BJ (cell line): ENCODE results near the gene CD40. TPM values are rescaled to one million over a fixed set of nuclear protein-coding genes. Genes with fewer than 3 reads are reported as not detected.

Experiments
- CTCF ChIA-PET: fragments of 350-600 bp; formaldehyde crosslinking; extraction: SDS; loops from one replicate; lab custom pipeline; 2021; ENCODE audit warnings: antibody characterized with exemption, inconsistent platforms; lab: Yijun Ruan, JAX
- POLR2A ChIA-PET: fragments of 300-600 bp; sonication (Branson Sonifier 250); formaldehyde crosslinking; extraction: SDS; loops from one replicate; lab custom pipeline; 2021; ENCODE audit warnings: antibody characterized with exemption; lab: Charles Lee
- DNase-seq: peaks from one replicate; pipeline ENCODE4 v3.0.0-alpha.2; 2011; ENCODE audit warnings: low read depth
- H3K27me3 ChIP-seq: 2 replicates; pipeline ENCODE4 v1.6.0; 2011; ENCODE audit warnings: low read length; ENCODE audit not compliant: control insufficient read depth, insufficient read depth
- H3K36me3 ChIP-seq: 2 replicates; pipeline ENCODE4 v1.5.1; 2011; ENCODE audit warnings: low read length; ENCODE audit not compliant: control insufficient read depth, insufficient read depth
- H3K4me3 ChIP-seq: 2 replicates; pipeline ENCODE4 v1.5.1; 2011; ENCODE audit warnings: low read depth, mild to moderate bottlenecking, control low read depth, low read length
- polyA plus RNA-seq: library from polyadenylated mRNA; depleted of rRNA; stranded (reverse); fragments of >200 nt; gene quantifications from 2 replicates; pipeline ENCODE4 v1.2.3, GENCODE V29; 2011
- TF ChIP-seq, protein P1 (sequence below): IDR thresholded peaks from 2 replicates; pipeline ENCODE4 v1.5.1; 2011; ENCODE audit warnings: low read depth, mild to moderate bottlenecking, control low read depth, inconsistent platforms, low read length, moderate library complexity; ENCODE audit not compliant: insufficient read depth

The CD40 gene
- polyA plus RNA-seq, 1 experiment: 11.6 TPM

- CTCF ChIA-PET: interaction anchor here (1.0 to 1.6 kb wide), 3 partner anchors 9 to 225 kb away, joined by 3 read pairs; no protein-coding TSS in a partner anchor
These were observed 11.1 kb upstream of the CD40 start for GRCh38 chr20:46107061-46107460.

DNA sequence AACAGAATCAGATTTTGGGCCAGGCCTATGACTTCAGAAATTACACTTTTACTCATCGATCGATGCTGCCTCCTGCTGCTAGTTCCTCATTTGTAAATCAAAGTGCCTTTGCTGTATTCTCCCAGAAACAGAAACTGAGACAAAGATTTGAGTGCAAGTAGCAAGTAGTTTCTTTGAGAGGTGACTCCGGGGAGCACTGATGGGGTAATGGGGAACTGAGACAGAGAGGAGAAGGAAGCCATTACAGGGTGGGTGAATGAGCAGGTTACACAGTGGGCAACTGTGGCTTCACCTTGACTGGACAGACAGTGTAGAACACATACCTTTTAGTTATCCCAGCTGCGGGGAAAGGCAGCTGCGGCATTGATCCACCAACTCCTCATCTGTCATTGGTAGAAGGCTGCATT, 9.7 kb upstream of the CD40 start:
- DNase-seq: no peak
- ChIA-PET CTCF (interaction anchor here (1.4 to 1.6 kb wide), 2 partner anchors 10 to 16 kb away, joined by 3 read pairs; no protein-coding TSS in a partner anchor), POLR2A (no interaction called here)
- TF ChIP-seq, protein P1, sequence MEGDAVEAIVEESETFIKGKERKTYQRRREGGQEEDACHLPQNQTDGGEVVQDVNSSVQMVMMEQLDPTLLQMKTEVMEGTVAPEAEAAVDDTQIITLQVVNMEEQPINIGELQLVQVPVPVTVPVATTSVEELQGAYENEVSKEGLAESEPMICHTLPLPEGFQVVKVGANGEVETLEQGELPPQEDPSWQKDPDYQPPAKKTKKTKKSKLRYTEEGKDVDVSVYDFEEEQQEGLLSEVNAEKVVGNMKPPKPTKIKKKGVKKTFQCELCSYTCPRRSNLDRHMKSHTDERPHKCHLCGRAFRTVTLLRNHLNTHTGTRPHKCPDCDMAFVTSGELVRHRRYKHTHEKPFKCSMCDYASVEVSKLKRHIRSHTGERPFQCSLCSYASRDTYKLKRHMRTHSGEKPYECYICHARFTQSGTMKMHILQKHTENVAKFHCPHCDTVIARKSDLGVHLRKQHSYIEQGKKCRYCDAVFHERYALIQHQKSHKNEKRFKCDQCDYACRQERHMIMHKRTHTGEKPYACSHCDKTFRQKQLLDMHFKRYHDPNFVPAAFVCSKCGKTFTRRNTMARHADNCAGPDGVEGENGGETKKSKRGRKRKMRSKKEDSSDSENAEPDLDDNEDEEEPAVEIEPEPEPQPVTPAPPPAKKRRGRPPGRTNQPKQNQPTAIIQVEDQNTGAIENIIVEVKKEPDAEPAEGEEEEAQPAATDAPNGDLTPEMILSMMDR: no peak
- peaks cover 15% of the 10 kb centered on the region for H3K27me3 ChIP-seq
- no peak overlapping the region for H3K4me3 ChIP-seq
- no peaks in the 10 kb centered on the region for H3K36me3 ChIP-seq

More at GRCh38 chr20:46107061-46107460, 11.1 kb upstream of the CD40 start:
- Histone ChIP-seq H3K4me3 (no peak overlapping the region), H3K27me3 (peaks cover 15% of the 10 kb centered on the region), H3K36me3 (no peaks in the 10 kb centered on the region)
- POLR2A ChIA-PET: no interaction called here
- TF ChIP-seq, protein P1: no peak
- no peak for DNase-seq

GRCh38 chr20:46108976-46109375, 9.1 kb upstream of the CD40 start:
- ChIA-PET POLR2A (no interaction called here), CTCF (no interaction called here)
- no peak for DNase-seq
- H3K4me3 ChIP-seq: no peak overlapping the region
- H3K27me3 ChIP-seq: peaks cover 17% of the 10 kb centered on the region
- no peaks in the 10 kb centered on the region for H3K36me3 ChIP-seq
- TF ChIP-seq, protein P1: no peak

DNA sequence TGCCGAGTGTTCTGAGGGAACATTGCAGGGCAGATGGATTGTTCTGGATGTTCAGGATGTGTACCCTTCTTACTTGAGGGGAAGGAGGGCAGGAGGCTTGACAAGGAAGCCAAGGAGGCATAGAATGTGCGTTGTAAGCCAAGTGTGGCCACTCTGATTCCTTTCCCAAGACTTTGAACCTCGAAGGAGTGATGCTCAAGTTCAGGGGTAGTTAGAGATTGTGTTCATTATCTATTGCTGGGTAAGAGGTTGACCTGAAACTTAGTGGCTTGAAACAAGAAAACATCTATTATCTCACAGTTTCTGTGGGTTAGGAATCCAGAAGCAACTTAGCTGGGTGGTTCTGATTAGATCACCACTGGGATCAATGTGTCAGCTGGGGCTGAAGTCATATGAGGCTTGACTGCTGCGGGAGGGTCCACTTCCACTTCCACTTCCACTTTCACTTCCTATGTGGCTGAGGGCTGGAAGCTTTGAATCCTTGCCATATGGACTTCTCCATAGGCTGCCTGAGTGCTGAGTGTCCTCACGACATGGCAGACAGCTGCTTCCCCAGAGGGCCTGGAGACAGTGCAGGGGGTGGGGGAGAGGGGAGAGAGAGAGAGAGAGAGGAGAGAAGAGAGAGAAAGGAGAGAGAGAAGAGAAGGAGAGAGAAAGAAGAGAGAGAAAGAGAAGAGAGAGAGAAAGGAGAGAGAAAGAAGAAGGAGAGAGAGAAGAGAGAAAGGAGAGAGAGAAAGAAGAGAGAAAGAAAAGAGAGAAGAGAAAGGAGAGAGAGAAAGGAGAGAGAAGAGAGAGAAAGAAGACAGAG, 6.9 kb upstream of the CD40 start:
- TF ChIP-seq, protein P1: no peak
- ChIA-PET POLR2A (no interaction called here), CTCF (interaction anchor here (0.8 kb wide), 1 partner anchor 18 kb away, joined by 4 read pairs; no protein-coding TSS in a partner anchor)
- no peak overlapping the region for H3K4me3 ChIP-seq
- no peak for DNase-seq
- H3K27me3 ChIP-seq: peaks cover 15% of the 10 kb centered on the region
- no peaks in the 10 kb centered on the region for H3K36me3 ChIP-seq

GRCh38 chr20:46111836-46112212, 6.3 kb upstream of the CD40 start:
- Histone ChIP-seq H3K36me3 (no peaks in the 10 kb centered on the region), H3K27me3 (peaks cover 15% of the 10 kb centered on the region)
- TF ChIP-seq, protein P1: no peak

More at GRCh38 chr20:46111836-46112212, 6.3 kb upstream of the CD40 start:
- ChIA-PET CTCF (interaction anchor here (0.8 kb wide), 1 partner anchor 17 kb away, joined by 4 read pairs; no protein-coding TSS in a partner anchor), POLR2A (no interaction called here)
- DNase-seq: no peak
- no peak overlapping the region for H3K4me3 ChIP-seq
